K562 (cell line): ENCODE measurements around the gene PRKACG. TPM values are rescaled to one million over a fixed set of nuclear protein-coding genes. Genes with fewer than 3 reads are reported as not detected.

ENCODE experiments used
- AFF1 ChIP-seq, 2 experiments: fragments of 450-650 bp; IDR thresholded peaks; 2 replicates each; pipeline ENCODE4 v1.6.1; 2018; ENCODE audit warnings: mild to moderate bottlenecking in 2 of 2, low read depth in 1 of 2; ENCODE audit not compliant: partially characterized antibody in 2 of 2
- CBFA2T3 ChIP-seq: fragments of 450-650 bp; IDR thresholded peaks from 2 replicates; pipeline ENCODE4 v1.6.1; 2017
- IRF2 ChIP-seq: sonication (generic); formaldehyde crosslinking; IDR thresholded peaks from 2 replicates; pipeline ENCODE4 v1.8.1; 2022; ENCODE audit warnings: mild to moderate bottlenecking, missing genetic modification reagents
- KDM1A ChIP-seq, 2 experiments: fragments of 450-650 bp; IDR thresholded peaks; 2 replicates each; pipeline ENCODE4 v1.6.1; 2016; ENCODE audit warnings: mild to moderate bottlenecking in 2 of 2
- KLF6 ChIP-seq: fragments of 250-450 bp; sonication (Bioruptor Pico); IDR thresholded peaks from 2 replicates; pipeline ENCODE4 v1.4.0; 2020; ENCODE audit warnings: mild to moderate bottlenecking, moderate library complexity, borderline replicate concordance
- MEIS2 ChIP-seq: fragments of 450-650 bp; IDR thresholded peaks from 2 replicates; pipeline ENCODE4 v1.6.1; 2014; ENCODE audit warnings: mild to moderate bottlenecking; ENCODE audit not compliant: partially characterized antibody
- MTF1 ChIP-seq: fragments of 250-450 bp; sonication (Bioruptor Pico); IDR thresholded peaks from 2 replicates; pipeline ENCODE4 v1.9.0; 2021; ENCODE audit warnings: moderate library complexity, mild to moderate bottlenecking, inconsistent platforms, borderline replicate concordance
- SMAD3 ChIP-seq: fragments of 450-650 bp; formaldehyde crosslinking; conservative IDR thresholded peaks from 2 replicates; pipeline ENCODE4 v1.4.0; 2020; ENCODE audit warnings: mild to moderate bottlenecking
- STAG1 ChIP-seq: sonication (generic); formaldehyde crosslinking; IDR thresholded peaks from 2 replicates; pipeline ENCODE4 v1.5.0; 2020; ENCODE audit warnings: missing genetic modification reagents, borderline replicate concordance
- TAF1 ChIP-seq: IDR thresholded peaks from 2 replicates; pipeline ENCODE4 v1.6.1; 2011; ENCODE audit warnings: mild to moderate bottlenecking, low read length, moderate library complexity; ENCODE audit not compliant: insufficient read depth, control insufficient read depth, severe bottlenecking; ENCODE audit errors: extremely low read depth
- TRIM24 ChIP-seq, 2 experiments: fragments of 450-650 bp; IDR thresholded peaks; 2 replicates each; pipeline ENCODE4 v1.6.1; 2016
- ZBTB2 ChIP-seq: fragments of 450-650 bp; IDR thresholded peaks from 2 replicates; pipeline ENCODE4 v1.6.1; 2016; ENCODE audit warnings: antibody characterized with exemption
- ZNF133 ChIP-seq: fragments of 250-450 bp; sonication (Bioruptor Pico); IDR thresholded peaks from 2 replicates; pipeline ENCODE4 v1.4.0; 2020; ENCODE audit warnings: mild to moderate bottlenecking
- ZNF318 ChIP-seq, 2 experiments: fragments of 450-650 bp; IDR thresholded peaks; 2 replicates each; pipeline ENCODE4 v1.6.1; 2016; ENCODE audit warnings: mild to moderate bottlenecking in 2 of 2, borderline replicate concordance in 1 of 2, low read depth in 1 of 2, moderate library complexity in 1 of 2
- ZNF347 ChIP-seq: fragments of 450-650 bp; formaldehyde crosslinking; IDR thresholded peaks from 2 replicates; pipeline ENCODE4 v1.4.0; 2020; ENCODE audit warnings: low read depth, mild to moderate bottlenecking, moderate library complexity
- ZNF384 ChIP-seq: IDR thresholded peaks from 2 replicates; pipeline ENCODE4 v1.6.1; 2012; ENCODE audit warnings: low read depth, low read length, improper control_type of control experiment
- polyA plus RNA-seq, 8 experiments: library from polyadenylated mRNA; depleted of rRNA in 4 of 8; stranded (reverse) in 5 of 8; unstranded in 3 of 8; fragments of >200 nt; fragmentation: Nextera tagmentation in 2 of 8; fragmentation: Illumina TruSeq in 1 of 8; extraction: Ambion mirVana in 2 of 8; extraction: Trizol in 1 of 8; gene quantifications; 2 replicates each; pipeline versions ENCODE4 v1.2.1 to v1.2.3, GENCODE V29; 2011 to 2014; ENCODE audit warnings: inconsistent platforms in 1 of 8, missing spikeins in 1 of 8
- total RNA-seq, 7 experiments: library from RNA; depleted of rRNA in 6 of 7; stranded (reverse); fragments of >200 nt in 6 of 7; fragmentation: Illumina TruSeq in 2 of 7; extraction: Trizol in 2 of 7; gene quantifications; 2 replicates each; pipeline versions ENCODE4 v1.2.1 to v1.2.3, GENCODE V29; 2011 to 2021; ENCODE audit warnings: low replicate concordance in 1 of 7

The PRKACG gene
- total and polyA plus RNA-seq, 9 of the 15 experiments (the other 6 are each of a cell fraction or from before 2014, with no cell fraction given) = not detected

DNA sequence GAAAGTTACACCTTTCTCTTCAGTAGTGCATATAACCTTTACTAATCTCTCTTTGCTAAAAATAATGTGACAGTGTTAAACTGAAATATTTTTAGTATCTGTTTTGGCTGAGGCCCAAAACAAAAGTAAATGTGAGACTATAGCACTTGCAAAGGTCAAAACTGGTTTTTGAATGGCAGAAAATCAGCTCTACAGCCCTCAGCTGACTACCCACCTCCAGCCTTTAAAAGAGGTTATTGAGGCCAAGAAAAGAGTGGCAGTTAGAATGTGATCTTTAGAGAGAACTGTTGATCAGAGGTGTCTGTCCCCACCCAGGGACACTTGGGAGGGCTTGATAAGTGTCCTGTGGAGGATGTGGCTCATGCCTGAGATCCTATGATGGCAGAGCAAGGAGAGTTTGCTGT is 30.9 kb downstream of the PRKACG start (continued):
- TF ChIP-seq ZBTB2 (0 out of 2 replicates have a peak, but pooled peaks have one; percentile 33), IRF2 (CRISPR knock-in tag) (no peak), ZNF347 (CRISPR knock-in tag) (no peak), ZNF318 (IDR thresholded peaks at IDR 0.05; ENCODE audit: borderline replicate concordance in 1 of 2, low read depth in 1 of 2) (no peak), TRIM24 (IDR thresholded peaks at IDR 0.05) (no peak), SMAD3 (CRISPR knock-in tag) (no peak), KDM1A (IDR thresholded peaks at IDR 0.05) (0 out of 4 replicates have a peak, but pooled peaks of 1 of the 2 experiments have one; percentile 16), STAG1 (CRISPR knock-in tag) (no peak), KLF6 (no peak), AFF1 (IDR thresholded peaks at IDR 0.05; ENCODE audit: low read depth in 1 of 2, partially characterized antibody in 2 of 2) (no peak), ZNF133 (CRISPR knock-in tag) (no peak), TAF1 (no peak), ZNF384 (no peak), CBFA2T3 (peak; percentile 88), MEIS2 (peak; percentile 11), MTF1 (CRISPR knock-in tag) (no peak)
